Stimulated activated CD8-positive, alpha-beta memory T cell treated with anti-CD3 and anti-CD28 coated beads, Interleukin-15, amount 100 ng/mL, for 4 hours (primary cell): Measurements from ENCODE around the gene VEPH1.

Experiments used
- DNase-seq, 2 donors: peaks; one replicate each; pipeline ENCODE4 v3.0.0-alpha.2; 2020; ENCODE audit warnings: low read depth in 2 of 2

The VEPH1 gene

DNA sequence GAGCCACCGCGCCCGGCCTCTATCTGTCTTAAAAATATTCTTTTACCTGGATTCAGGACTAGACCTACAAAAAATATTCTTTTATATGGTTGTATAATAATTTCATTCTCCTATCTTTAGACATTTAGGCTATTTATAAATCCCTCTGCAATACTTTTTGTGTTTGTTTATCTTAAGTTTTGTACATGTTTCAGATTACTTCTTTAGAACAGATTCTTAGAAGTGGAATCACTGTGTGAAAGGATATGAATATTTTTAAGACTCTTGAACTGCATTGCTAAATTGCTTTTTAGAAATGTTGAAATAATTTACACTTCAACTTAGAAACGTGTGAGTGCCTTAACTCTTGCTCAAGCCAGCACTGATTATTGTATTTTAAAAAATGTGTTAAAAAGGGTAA, 197.8 kb downstream of the VEPH1 start:
- no peak for DNase-seq

DNA sequence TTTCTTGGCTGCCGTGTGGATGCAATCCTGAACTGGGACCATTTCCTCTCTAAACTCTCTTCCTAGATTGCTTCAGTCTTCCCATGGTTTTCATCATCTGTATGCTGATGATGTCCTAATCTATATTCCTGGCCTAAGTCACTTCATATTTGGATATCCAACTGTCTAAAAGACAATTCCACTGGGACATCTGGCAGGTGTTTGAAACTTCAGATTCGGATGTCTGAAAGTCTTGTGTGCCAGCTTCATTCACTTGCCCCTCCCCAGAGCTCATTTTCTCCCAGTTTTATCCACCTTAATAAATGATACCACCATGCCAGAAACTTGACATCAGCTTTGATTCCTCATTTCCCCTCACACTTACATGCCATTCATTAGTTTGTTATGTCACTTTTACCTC, 201.5 kb downstream of the VEPH1 start:
- DNase-seq, result no peak

DNA sequence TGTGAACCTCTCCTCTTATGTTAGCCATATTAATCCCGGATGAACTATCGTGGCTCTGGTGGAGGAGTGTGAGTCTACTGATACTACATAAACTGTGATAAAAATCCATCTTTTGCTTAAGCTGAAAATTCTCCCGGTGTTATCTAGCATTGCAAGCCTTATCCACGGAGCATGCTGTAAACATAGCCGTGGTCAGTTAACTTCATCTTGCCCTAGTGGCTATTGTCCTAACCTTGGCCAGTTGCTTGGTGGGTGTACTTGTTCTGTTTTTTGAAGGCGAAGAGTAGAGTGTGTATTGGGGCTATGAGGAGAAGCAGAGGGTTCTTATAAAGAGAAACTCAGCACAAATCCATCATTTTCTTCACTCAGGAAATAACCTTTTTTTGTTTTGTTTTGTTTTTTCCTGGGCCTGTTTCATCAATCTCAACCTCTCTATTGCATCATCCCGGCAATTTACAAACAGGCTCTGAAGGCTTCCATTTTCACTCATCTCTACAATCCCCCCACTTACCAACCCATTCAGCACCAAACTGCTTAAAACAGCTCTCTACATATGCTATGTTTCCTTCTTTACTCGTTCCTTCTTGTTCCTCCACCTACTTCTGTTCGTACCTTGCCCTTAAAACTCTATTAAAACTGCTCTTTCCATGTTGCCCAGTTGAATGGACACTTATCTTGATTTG, 202.1 kb downstream of the VEPH1 start:
- DNase-seq, result no peak

DNA sequence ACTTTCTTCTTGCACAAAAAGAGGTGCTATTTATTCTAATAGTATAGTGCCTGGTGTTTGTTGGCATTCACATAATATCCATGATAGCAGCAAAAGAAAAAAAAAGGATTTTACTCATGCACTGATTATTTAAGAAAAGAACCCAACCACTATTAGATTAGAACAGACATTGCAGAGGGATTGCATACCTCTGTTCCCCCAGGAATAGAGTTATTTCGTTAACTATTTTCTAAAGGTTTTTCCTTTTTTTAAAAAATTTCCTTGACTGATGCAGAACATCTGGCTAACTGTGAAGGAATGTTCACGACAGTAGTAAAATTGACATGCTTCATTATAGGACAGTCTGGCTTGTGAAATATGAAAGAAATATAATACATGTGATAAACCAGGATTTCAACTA, 203.1 kb downstream of the VEPH1 start:
- no peak for DNase-seq

GRCh38 chr3:157297328-157297915, 205.8 kb downstream of the VEPH1 start:
- DNase-seq, result no peak

DNA sequence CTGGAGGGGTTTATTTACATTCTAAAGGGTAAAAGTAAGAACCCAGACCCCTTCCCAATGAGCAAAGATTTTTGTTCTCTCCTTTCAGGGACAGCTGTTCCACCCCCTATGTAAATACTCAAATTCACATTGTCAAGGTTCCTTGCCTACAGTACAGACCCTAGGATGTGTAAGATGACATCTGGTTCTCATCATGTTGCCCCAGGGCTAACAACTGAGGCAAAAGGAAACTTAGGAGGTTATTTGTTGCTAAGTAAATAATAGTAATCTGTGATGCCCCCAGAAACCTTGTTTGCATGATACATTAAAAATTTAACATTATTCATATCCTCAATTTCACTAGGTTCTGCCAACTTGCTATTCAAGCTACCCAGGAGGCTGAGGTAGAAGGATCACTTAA, 208.3 kb downstream of the VEPH1 start:
- no peak for DNase-seq

DNA sequence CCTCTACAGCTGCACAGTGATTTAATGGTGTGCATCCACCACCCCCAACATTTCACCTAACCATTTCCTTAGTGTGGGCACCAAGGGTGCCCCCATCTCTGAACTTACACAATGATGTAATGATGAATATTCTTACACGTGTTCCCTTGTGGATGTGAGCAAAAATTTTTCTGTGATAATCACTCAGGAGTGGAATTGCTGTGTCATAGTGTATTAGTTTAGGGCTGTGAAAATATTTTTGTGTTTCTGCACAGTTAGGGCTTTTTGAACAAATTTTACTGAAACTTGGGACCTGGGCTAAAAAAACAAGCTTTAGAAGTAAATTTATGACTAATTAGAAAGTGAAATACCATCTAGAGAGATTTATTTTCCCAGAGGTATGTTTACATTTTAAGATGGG, 208.7 kb downstream of the VEPH1 start:
- DNase-seq, result no peak

DNA sequence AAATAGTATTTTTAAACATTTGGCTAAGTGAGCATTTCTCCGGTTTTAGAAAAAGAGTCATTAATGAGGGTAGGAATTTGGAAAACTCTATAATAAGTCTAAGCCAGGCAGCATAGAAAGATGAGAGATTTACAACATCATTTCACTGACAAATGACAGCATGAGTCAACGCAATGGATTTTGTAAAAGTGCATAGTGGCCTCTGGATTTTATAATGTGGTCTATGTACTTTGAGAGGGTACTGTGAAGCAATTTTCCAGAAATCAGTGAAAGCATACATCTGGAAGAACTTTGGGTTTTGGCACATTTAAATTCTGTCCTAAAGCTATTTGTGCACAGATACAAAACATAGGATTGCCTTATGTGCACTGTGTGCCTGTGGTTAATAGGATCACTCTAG, 212.4 kb downstream of the VEPH1 start:
- DNase-seq, result no peak

- no peak for DNase-seq
These were observed 217.2 kb downstream of the VEPH1 start for GRCh38 chr3:157285966-157286365.

DNA sequence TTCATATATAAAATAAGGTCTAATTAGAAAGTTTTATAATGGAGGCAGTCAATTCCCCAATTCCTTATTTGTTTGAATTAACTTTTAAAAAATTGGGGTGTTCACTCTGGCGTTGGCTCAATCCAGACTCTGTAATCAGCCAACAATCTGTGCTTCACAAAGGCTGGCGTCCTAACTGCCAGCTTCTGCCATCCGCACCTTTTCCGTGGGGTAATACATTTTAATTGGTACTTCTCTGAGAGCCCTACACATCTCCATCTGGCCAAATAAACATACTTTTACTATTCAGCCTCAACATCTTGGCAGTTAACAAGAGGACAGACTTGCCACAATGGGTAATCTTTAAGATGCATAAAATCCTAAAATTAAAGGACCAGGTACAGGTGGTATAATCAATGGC, 218.1 kb downstream of the VEPH1 start:
- no peak for DNase-seq

- DNase-seq, result no peak
These were observed 218.5 kb downstream of the VEPH1 start for GRCh38 chr3:157284688-157285087.

- DNase-seq, result no peak
These were observed 220.7 kb downstream of the VEPH1 start for GRCh38 chr3:157282261-157283191.

DNA sequence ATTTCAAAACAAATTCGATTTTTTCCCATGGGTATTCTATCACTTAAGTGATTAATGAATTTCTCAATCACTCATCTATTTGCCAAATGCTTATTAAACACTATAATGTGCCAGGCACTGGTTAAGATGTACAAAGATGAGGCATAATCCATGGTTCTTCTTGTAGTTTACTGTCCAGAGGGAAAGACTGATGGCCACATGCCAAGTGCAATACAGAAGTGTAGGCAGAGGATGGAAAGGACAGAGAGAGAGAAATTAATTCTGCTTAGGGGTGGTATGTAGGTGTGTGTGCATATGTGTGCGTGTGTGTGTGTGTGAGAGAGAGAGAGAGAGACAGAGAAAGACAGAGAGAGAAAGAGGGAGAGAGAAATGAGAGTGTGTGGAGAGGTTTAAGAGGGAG, 222.4 kb downstream of the VEPH1 start:
- DNase-seq, result no peak

DNA sequence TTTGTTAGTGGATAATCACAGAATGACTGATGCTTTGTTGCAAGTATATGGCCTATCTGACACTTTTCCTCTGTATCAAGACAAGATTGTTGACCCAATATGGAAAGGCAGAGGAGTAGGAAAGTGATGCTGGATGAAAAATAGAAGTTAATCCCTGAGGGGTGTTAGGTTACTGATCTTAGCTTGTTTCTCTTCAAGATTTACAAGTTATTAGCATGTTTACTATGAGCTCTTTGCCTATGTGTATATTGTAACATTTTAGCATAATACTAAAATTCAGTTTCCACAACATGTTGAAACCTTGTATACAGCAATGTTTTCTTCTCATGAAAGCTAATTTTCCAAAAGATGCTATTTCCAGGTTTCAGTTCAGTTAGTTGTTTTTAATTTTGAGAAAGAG, 222.9 kb downstream of the VEPH1 start:
- DNase-seq, result no peak

- DNase-seq, result no peak
These were observed 224.0 kb downstream of the VEPH1 start for GRCh38 chr3:157279237-157279636.

GRCh38 chr3:157276801-157277200, 226.4 kb downstream of the VEPH1 start:
- no peak for DNase-seq

DNA sequence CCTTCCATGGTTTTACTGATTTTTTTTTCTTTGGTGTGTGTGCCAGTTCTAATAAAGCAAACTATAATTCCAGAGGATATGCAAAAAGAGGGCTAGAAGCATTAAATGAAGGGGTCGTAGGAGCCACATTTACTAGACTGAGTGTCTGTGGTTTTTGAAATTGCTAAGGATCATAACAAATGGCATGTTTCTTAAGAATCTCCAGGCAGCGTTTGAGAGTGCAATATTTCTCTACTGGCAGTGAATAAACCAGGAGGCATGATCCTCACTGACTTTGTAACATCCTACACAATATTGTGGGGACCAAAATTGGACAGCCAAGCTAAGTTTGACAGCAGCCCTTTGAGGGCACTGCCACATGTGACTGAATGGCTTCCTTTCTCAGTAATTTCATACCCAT, 227.4 kb downstream of the VEPH1 start:
- no peak for DNase-seq

- DNase-seq, result no peak
These were observed 228.5 kb downstream of the VEPH1 start for GRCh38 chr3:157274644-157275137.

DNA sequence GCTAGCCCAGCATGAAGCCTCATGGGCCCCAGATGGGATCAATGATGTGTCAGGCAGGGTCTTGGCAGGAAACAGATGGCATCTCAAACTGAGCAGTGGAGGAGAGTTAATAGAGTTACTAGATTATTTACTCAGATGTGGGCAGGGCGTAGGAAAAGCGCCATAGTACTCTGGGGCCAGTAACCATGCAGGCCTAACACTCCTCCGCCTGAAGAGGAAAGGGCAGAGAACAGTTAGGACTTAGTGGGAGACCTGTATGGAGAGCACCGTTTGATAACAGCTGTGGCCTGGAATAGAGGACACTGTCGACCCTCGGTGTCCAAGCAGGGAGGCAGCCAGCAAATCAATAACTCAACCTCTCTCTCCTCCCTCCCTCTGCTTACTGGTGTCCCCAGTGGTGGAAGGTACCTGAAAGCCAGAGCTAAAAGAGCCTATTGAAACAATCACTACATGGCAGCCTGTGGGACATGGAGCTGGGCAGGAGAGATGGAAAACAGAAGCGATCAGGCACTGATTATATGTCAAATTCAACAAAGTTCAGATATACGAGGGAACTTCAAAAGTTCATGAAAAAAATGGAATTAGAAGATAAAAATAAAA, 231.8 kb downstream of the VEPH1 start:
- no peak for DNase-seq

- DNase-seq, result no peak
These were observed 235.2 kb downstream of the VEPH1 start for GRCh38 chr3:157268026-157268425.

DNA sequence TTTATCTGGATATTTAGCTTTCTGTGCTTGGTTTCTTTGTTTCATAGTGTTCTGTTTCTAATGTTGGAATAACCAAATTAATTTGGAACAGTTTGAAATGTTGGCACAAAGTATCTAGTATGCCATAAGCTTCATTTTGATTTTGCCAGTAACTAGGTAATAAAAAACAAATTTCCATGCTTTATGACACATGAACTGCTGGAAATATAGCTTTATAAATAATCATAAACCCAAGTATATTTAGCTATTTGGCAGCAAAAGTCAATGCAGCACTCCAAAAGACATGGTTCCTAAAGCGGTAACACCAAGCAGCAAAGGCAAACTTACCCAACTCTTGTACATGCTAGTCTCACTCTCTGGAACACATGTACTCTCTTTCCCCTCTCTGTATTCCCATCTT, 237.3 kb downstream of the VEPH1 start:
- DNase-seq, result no peak

DNA sequence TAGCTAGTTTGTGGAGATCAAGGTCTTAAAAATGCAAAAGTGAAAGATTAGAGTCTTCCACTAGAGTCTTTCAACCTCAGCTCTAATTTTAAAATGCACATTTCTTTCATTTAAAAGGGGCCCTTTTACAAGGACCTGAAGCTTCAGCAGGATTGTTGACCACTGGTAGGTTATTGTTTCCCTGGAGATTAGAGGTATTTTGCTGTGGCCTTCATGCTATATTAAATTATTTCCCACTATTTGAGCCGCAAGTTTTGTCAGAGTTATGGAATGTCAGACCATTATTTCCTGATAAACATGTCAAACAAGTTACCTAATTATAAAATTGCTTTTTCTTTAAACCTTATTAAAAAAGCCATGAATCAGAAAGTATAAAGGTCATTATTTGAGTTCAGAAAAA, 240.2 kb downstream of the VEPH1 start:
- no peak for DNase-seq
